Aorta (tissue), 5 donors: ENCODE measurements around the gene STK32A. TPM values are rescaled to one million over a fixed set of nuclear protein-coding genes. Genes with fewer than 3 reads are reported as not detected.

Experiments
- ATAC-seq: fragments of 200-7000 bp; cut with Tn5 transposase; one replicate; pipeline ENCODE4 v1.9.1; 2022; ENCODE audit warnings: moderate library complexity; ENCODE audit not compliant: low FRiP score
- DNase-seq, 2 donors: peaks; one replicate each; pipeline ENCODE4 v3.0.0-alpha.2; 2020
- H3K27ac ChIP-seq, 2 donors: one replicate each; pipeline ENCODE4 v1.5.1; 2013; ENCODE audit warnings: low read length in 2 of 2, mild to moderate bottlenecking in 2 of 2, moderate library complexity in 2 of 2, control low read depth in 1 of 2, inconsistent platforms in 1 of 2, low read depth in 1 of 2
- H3K27me3 ChIP-seq, 2 donors: one replicate each; pipeline ENCODE4 v1.6.1; 2013; ENCODE audit warnings: control low read depth in 1 of 2, low read length in 1 of 2, mild to moderate bottlenecking in 1 of 2, moderate library complexity in 1 of 2; ENCODE audit not compliant: insufficient read depth in 2 of 2, control insufficient read depth in 1 of 2
- H3K36me3 ChIP-seq, 2 donors: one replicate each; pipeline ENCODE4 v1.6.1; 2013; ENCODE audit warnings: control low read depth in 1 of 2, low read length in 1 of 2, mild to moderate bottlenecking in 1 of 2; ENCODE audit not compliant: insufficient read depth in 2 of 2, control insufficient read depth in 1 of 2
- H3K4me1 ChIP-seq, 2 donors: one replicate each; pipeline ENCODE4 v1.6.1; 2013; ENCODE audit warnings: low read length in 2 of 2, control low read depth in 1 of 2, mild to moderate bottlenecking in 1 of 2, moderate library complexity in 1 of 2; ENCODE audit not compliant: insufficient read depth in 2 of 2, control insufficient read depth in 1 of 2
- H3K4me3 ChIP-seq, 2 donors: one replicate each; pipeline ENCODE4 v1.5.1; 2013; ENCODE audit warnings: low read length in 2 of 2, control low read depth in 1 of 2, mild to moderate bottlenecking in 1 of 2
- H3K9me3 ChIP-seq: one replicate; pipeline ENCODE4 v1.6.1; 2013; ENCODE audit warnings: mild to moderate bottlenecking, low read length; ENCODE audit not compliant: control insufficient read depth
- WGBS, 2 donors: extraction: QIAGEN DNeasy Blood & Tissue Kit; methylation state at CpG; one replicate each; pipeline ENCODE4 v1.1.7; 2013; 5-methylcytosine and 5-hydroxymethylcytosine counted together
- intact Hi-C, 2 donors: fragments of 100-400 bp; cut with DNase I; formaldehyde crosslinking; loops; one replicate each; pipeline versions ENCODE4 v1.14.2 to v1.15.0; 2022
- long read RNA-seq, 2 donors: library from polyadenylated mRNA; unstranded; transcript quantifications; one replicate each; pipeline ENCODE4 v2.0.0, GENCODE V29; 2020 to 2021
- polyA plus RNA-seq, 2 donors: library from polyadenylated mRNA; stranded (reverse); fragments of 200-250 nt; gene quantifications; one replicate each; pipeline ENCODE4 v1.2.3, GENCODE V29; 2013
- total RNA-seq, 2 donors: library from RNA; stranded (reverse); fragmentation: NEBNext Ultra II Directional; extraction: Animal tissue kit (Norgen Biotek cat#: 25700); gene quantifications; one replicate each; pipeline ENCODE4 v1.2.1, GENCODE V29; 2021
- donor health status: healthy with polysubstance abuse.
- donor health status: Bipolar disorder and iron deficiency.
- donor health status: DM: no; HTN: no; CAD: no.
- donor health status: DM: no; HTN: no; CAD: no.
- donor health status: DM: yes; HTN: yes; CAD: no.

The STK32A gene
- 10 to 100 TPM in 1 of 2 donors, 1 to 10 TPM in 1; 6.4 to 14.5 TPM for total RNA-seq
- 1 to 10 TPM; 3.4 to 4.6 TPM for polyA plus RNA-seq
- long read RNA-seq, donor 1, partial matches to known transcripts: 7 of 16 reads
- long read RNA-seq, donor 1, other reads (novel, unspliced or antisense): 7 of 16 reads
- long read RNA-seq, donor 2, full-length matches to known transcripts: 2 of 8 reads
- long read RNA-seq, donor 2, partial matches to known transcripts: 1 of 8 reads
- long read RNA-seq, donor 2, other reads (novel, unspliced or antisense): 5 of 8 reads

DNA sequence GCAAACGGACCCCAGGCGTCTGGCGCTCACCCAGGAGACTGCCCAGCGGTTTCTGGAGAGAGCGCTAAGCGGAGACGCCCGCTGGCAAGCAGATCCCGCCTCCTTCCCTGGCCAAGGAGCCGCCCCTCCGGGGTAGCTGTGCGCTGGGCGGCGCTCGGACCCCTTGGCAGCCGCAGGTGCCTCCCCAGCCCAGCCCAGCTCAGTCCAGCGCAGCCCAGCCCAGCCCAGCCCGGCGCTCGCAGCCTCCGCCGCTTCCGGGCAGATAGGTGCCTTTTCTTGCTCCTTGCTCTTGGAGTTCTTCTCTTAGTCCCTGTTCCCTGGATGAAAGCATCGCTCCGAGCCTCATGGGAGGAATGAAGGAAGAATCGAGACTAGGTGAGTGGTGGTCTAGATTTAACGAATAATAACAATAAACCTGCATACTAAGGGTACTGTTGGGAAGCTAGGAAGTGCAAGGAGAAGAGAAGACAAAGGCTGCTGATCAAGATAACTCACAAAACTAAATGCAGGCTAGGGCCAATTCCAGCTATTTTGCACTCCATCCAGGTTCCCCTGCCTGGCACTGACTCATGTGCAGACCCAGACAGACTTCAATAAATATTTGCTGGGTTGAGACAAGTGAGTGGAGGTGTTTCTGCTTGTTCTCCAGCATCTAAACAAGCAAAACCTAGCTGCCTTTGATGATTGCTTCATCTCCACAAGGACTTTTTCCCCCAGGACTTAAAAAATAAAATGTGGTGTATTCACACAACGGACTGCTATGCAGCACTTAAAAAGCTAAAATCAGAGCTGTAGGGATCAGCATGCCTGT lies at the start of gene STK32A:
Gene STK32A (plus strand): TSS at position 202 of the 811 bp plus-strand sequence. CDS start 4,609 bp downstream, outside the sequence.
- peak; percentile 88 to 91 for DNase-seq
- no peaks in the 10 kb centered on the region for H3K9me3 ChIP-seq
- peaks cover 0 to 1% of the 10 kb centered on the region in 2 donors for H3K4me1 ChIP-seq
- H3K27me3 ChIP-seq: no peaks in the 10 kb centered on the region
- H3K4me3 ChIP-seq: peak within 1 kb of the TSS; percentile 61 to 65
- peak; percentile 93 for ATAC-seq
- H3K36me3 ChIP-seq: no peaks in the 10 kb centered on the region
- WGBS, 2 donors: 3% methylated on average over 25 to 28 of the region's 28 CpGs
- intact Hi-C loops: loop anchor here (2.0 to 10.0 kb wide), 5 partner anchors 62 to 322 kb away; no protein-coding TSS in a partner anchor
- peak within 1 kb of the TSS; percentile 16 to 90 for H3K27ac ChIP-seq

DNA sequence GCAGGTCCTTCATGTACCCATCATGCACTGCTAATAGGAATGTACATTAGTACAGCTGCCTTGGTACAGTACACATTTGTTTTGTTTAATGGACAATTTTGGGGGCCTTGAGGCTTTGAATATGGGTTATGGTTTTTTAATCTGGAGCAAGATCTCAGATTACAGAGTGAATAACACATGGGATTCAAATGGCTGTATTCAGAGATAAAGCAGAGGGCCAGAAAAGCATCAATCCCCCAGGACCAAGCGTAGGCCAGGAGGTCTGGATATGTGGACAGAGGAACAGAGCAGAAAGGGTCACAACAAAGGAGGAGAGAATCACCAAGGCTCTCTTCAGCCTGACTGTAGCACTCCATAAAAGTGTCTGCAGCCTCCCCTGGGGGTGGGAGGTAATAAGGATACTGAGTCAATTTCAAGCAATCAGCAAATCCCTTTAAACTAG lies 47.7 kb upstream of the STK32A start:
- Histone ChIP-seq H3K27ac (no peak overlapping the region), H3K4me3 (no peak overlapping the region), H3K36me3 (no peaks in the 10 kb centered on the region), H3K27me3 (no peaks in the 10 kb centered on the region), H3K4me1 (no peaks in the 10 kb centered on the region), H3K9me3 (peaks cover 2% of the 10 kb centered on the region)
- DNase-seq: no peak
- 70 to 82% methylated on average over 1 of the region's 1 CpG for WGBS, 2 donors
- intact Hi-C loops: loop anchor here in 1 of 2 donors (2.0 to 10.0 kb wide), 2 partner anchors 222 to 652 kb away; no protein-coding TSS in a partner anchor
- ATAC-seq: no peak

DNA sequence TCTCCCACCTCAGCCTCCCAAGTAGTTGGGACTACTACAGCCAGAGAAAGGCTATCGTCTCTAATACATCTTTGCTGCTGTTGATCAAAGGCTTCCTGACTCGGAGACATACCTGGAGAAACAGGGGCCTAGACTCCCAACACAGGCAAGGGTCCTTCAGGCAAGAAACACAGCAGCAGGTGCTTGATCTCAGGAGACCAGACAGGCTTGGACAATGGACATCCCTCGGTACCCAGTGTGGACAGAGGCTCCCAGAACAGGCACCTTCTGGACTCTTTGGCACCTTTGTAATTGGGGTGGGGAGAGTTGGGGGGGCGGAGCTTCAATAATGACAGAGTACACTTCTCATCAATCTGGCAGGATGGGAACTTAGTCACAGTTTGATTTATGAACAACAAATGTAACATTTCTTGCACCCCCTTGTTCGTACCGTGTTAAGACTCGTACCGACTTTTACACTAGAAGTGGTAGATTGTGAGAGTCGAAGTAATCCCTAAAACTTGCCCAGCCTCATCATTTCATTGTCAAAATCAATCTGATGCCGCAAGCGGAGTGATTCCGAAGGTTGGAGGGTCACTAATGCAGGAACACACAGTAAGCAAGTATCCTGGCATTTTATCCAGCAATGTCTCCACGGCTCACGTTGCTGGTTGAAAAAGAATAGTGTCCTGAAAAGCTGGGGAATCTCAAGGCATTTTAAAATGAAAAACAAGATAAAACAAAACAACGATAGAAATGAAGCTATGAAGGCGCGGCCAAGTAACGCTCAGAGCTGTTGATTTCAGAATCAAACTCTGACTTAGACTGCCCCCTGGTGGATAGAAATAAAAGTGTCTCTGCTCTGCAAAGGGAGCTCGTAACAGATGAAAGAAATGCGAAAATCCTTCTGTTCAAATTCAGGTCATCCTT lies 46.4 kb upstream of the STK32A start:
- no peak overlapping the region for H3K4me3 ChIP-seq
- no peaks in the 10 kb centered on the region for H3K27me3 ChIP-seq
- peak; percentile 88 for ATAC-seq
- peaks cover 2% of the 10 kb centered on the region for H3K9me3 ChIP-seq
- intact Hi-C loops: loop anchor here (2.0 to 10.0 kb wide), 2 partner anchors 224 to 654 kb away; no protein-coding TSS in a partner anchor
- no peaks in the 10 kb centered on the region for H3K36me3 ChIP-seq
- no peak overlapping the region for H3K27ac ChIP-seq
- H3K4me1 ChIP-seq: no peaks in the 10 kb centered on the region
- no peak for DNase-seq
- 44 to 47% methylated on average over 20 of the region's 20 CpGs for WGBS, 2 donors

DNA sequence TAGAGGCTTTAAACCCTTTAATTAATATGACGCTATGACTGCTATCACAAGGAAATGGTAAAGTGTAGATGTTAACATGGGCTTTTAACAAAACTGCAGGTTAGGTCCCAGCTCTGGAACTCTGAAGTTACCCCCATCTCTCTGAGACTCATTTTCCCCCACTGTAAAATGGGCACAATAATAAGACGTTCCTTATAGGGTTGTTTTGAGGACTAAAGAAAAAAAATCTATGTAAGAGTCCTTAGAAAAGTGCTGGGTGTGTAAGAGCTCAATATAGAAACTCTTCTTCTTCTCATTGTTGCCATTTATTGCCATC lies 45.8 kb upstream of the STK32A start:
- DNase-seq: no peak
- WGBS, 2 donors: 2 to 6% methylated on average over 2 of the region's 2 CpGs
- intact Hi-C loops: loop anchor here (2.0 to 10.0 kb wide), 2 partner anchors 224 to 654 kb away; no protein-coding TSS in a partner anchor
- Histone ChIP-seq H3K36me3 (no peaks in the 10 kb centered on the region), H3K27ac (no peak overlapping the region), H3K27me3 (no peaks in the 10 kb centered on the region), H3K4me3 (no peak overlapping the region), H3K4me1 (no peaks in the 10 kb centered on the region), H3K9me3 (peaks cover 2% of the 10 kb centered on the region)
- ATAC-seq: no peak

DNA sequence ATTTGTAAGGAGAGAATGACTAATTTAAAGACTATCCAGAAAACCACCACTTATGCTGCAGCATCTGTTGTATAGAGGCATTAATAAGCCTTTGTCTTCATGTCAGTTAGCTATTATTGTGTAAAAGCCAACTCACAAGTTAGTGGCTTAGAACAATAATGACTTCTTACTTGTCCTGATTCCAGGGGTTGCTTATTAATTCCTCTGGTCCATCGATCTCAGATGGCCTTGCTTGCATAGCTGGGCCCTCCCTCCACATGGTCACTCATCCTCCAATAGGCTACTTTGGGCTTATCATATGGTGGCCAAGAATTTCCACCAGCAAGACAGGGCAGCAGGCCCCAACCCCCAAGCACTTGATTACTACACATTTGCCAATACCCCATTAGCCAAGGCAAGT lies 44.5 kb upstream of the STK32A start:
- Histone ChIP-seq H3K4me3 (no peak overlapping the region), H3K4me1 (no peaks in the 10 kb centered on the region), H3K27me3 (no peaks in the 10 kb centered on the region), H3K36me3 (no peaks in the 10 kb centered on the region), H3K9me3 (peaks cover 2% of the 10 kb centered on the region), H3K27ac (no peak overlapping the region)
- intact Hi-C loops: no loop called here
- no peak for DNase-seq
- no peak for ATAC-seq
- WGBS, 2 donors: 47 to 52% methylated on average over 1 of the region's 1 CpG

DNA sequence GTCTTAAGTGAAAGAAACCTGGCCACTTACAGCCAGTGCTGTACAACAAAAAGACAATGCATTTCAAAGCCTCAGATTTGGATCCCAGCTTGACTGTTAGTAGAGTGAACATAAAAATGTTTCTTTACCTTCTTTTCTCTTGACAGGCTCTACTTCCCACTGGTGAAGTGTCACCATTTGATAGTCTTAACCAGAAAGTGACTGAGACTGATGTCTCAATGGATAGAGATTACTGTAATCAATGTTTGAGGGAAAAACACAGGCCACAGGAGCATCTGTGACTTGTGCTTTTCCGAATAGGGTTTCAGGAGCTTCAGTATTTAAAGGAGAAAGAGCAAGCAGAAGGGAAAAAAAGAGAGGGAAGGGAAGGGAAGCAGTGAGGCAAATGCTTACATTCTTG lies 41.7 kb upstream of the STK32A start:
- Histone ChIP-seq H3K4me1 (no peaks in the 10 kb centered on the region), H3K4me3 (no peak overlapping the region), H3K27me3 (no peaks in the 10 kb centered on the region), H3K36me3 (no peaks in the 10 kb centered on the region), H3K9me3 (no peaks in the 10 kb centered on the region), H3K27ac (no peak overlapping the region)
- WGBS, 2 donors: 68 to 89% methylated on average over 1 of the region's 1 CpG
- DNase-seq: no peak
- ATAC-seq: no peak
- intact Hi-C loops: no loop called here

DNA sequence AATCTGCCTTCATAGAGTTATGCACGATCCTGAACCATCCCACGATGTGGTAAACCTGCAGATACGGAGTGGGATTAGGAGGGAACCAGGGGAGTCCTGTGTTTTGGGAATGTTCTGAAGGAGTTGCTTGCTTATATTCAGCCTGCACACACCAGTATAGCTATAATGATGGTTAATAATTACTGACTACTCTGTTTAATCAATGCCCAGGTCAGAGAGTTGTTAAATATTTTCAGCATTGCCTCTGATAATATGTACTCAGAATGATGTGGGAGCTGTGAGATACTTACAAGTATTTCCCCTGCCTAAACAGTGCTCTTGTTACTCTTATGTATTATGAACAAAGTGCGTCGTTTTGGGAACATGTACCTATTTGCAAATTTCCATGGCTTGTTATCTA lies 34.8 kb upstream of the STK32A start:
- Histone ChIP-seq H3K4me3 (no peak overlapping the region), H3K36me3 (no peaks in the 10 kb centered on the region), H3K27me3 (no peaks in the 10 kb centered on the region), H3K4me1 (no peaks in the 10 kb centered on the region), H3K9me3 (no peaks in the 10 kb centered on the region), H3K27ac (no peak overlapping the region)
- DNase-seq: no peak
- ATAC-seq: no peak
- intact Hi-C loops: no loop called here
- WGBS, 2 donors: 82 to 86% methylated on average over 5 of the region's 5 CpGs

DNA sequence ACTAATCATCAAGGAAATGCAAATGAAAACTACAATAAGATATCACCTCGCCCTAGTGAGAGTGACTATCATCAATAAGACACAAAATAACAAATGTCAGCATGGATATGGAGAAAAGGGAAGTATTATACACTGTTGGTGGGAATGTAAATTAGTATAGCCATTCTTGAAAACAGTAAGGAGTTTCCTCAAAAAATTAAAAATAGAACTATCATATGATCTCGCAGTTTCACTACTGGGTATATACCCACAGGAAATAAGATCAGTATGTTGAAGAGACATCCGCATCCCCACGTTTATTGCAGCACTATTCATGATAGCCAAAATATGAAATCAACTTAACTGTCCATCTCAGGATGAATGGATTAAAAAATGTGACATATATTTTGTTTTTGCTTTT lies 31.6 kb upstream of the STK32A start:
- DNase-seq: no peak
- Histone ChIP-seq H3K9me3 (no peaks in the 10 kb centered on the region), H3K4me3 (no peak overlapping the region), H3K4me1 (no peaks in the 10 kb centered on the region), H3K27me3 (no peaks in the 10 kb centered on the region), H3K36me3 (no peaks in the 10 kb centered on the region), H3K27ac (no peak overlapping the region)
- intact Hi-C loops: no loop called here
- no peak for ATAC-seq
- WGBS, 2 donors: 74 to 86% methylated on average over 4 of the region's 4 CpGs
